ENCODE data around the gene FAM43B.

- no peak for TF ChIP-seq TAF1 (IDR thresholded peaks at IDR 0.05; ENCODE audit: borderline replicate concordance, insufficient read depth, low read length)
- TF ChIP-seq POLR2AphosphoS5 (IDR thresholded peaks at IDR 0.05; ENCODE audit: low read depth, low read length) = no peak
- no peak for TF ChIP-seq REST (IDR thresholded peaks at IDR 0.05; ENCODE audit: insufficient read depth in 1 of 2, low read depth in 2 of 2, low read length in 2 of 2)
- TF ChIP-seq SIN3A (IDR thresholded peaks at IDR 0.05; ENCODE audit: borderline replicate concordance, insufficient read depth, low read length) = no peak
Observed at GRCh38 chr1:20511518-20512428, 40.6 kb upstream of the FAM43B start.

Data from PFSK-1 (cell line).